H1 (cell line): Measurements from ENCODE around the gene LIPI. TPM values are rescaled to one million over a fixed set of nuclear protein-coding genes. Genes with fewer than 3 reads are reported as not detected.

Experiments
- CBX8 ChIP-seq: fragments of 300-800, 300-1000 bp; sonication (generic); IDR thresholded peaks from 2 replicates; pipeline ENCODE4 v1.7.1; 2016; ENCODE audit warnings: low read depth, low read length, borderline replicate concordance
- POLR2A ChIP-seq, 2 experiments: IDR thresholded peaks; 1 replicate in 1 of 2; 2 replicates in 1 of 2; pipeline ENCODE4 v1.6.1; 2011; ENCODE audit warnings: low read depth in 2 of 2, low read length in 2 of 2, mild to moderate bottlenecking in 2 of 2; ENCODE audit errors: control extremely low read depth in 1 of 2
- TAF7 ChIP-seq: optimal IDR thresholded peaks from 2 replicates; pipeline ENCODE3; 2011; ENCODE audit warnings: low read depth, mild to moderate bottlenecking, inconsistent platforms, low read length, moderate library complexity, borderline replicate concordance
- polyA plus RNA-seq, 7 experiments: library from polyadenylated mRNA; depleted of rRNA in 3 of 7; stranded (reverse) in 5 of 7; unstranded in 2 of 7; fragments of >200 nt in 5 of 7; fragments of 200-250 nt in 2 of 7; gene quantifications; 1 replicate in 5 of 7; 2 replicates in 1 of 7; 4 replicates in 1 of 7; pipeline versions ENCODE4 v1.2.1 to v1.2.3, GENCODE V29; 2011 to 2013; ENCODE audit warnings: missing spikeins in 2 of 7, mixed read lengths in 2 of 7
- total RNA-seq: library from RNA; stranded (reverse); fragmentation: NEBNext Ultra II Directional; extraction: Animal tissue kit (Norgen Biotek cat#: 25700); gene quantifications from 2 replicates; pipeline ENCODE4 v1.2.1, GENCODE V29; 2021

The LIPI gene
- total and polyA plus RNA-seq, 2 of the 8 experiments (the other 6 are each of a cell fraction or from before 2014, with no cell fraction given) = not detected

- TF ChIP-seq CBX8 (no peak), TAF7 (no peak), POLR2A (IDR thresholded peaks at IDR 0.05; ENCODE audit: control extremely low read depth in 1 of 2, low read depth in 2 of 2, low read length in 2 of 2) (no peak)
- TF ChIP-seq, all 59 proteins: peak for 0
These were observed 136.6 kb downstream of the LIPI start (continued) for GRCh38 chr21:14074177-14074576.
